ENCODE measurements around the gene ARL8B.

ARL8B gene

GRCh38 chr3:5205165-5205941, 83.3 kb downstream of the ARL8B start:
- peak in 1 of 2 donors; percentile 29 for DNase-seq (ENCODE audit: low read depth in 2 of 2)
- no peak overlapping the region for H3K4me3 ChIP-seq (replicated peaks in 1 of 2; ENCODE audit: low read depth in 2 of 2, low read length in 2 of 2)
- no peak for TF ChIP-seq CTCF (IDR thresholded peaks at IDR 0.05; ENCODE audit: low read depth, low read length)

- H3K4me3 ChIP-seq (replicated peaks in 1 of 2; ENCODE audit: low read depth in 2 of 2, low read length in 2 of 2), result no peak overlapping the region
- TF ChIP-seq CTCF (IDR thresholded peaks at IDR 0.05; ENCODE audit: low read depth, low read length), result no peak
- no peak for DNase-seq (ENCODE audit: low read depth in 2 of 2)
Measured at GRCh38 chr3:5210926-5211325, 88.8 kb downstream of the ARL8B start.

- no peak for TF ChIP-seq CTCF (IDR thresholded peaks at IDR 0.05; ENCODE audit: low read depth, low read length)
- no peak overlapping the region for H3K4me3 ChIP-seq (replicated peaks in 1 of 2; ENCODE audit: low read depth in 2 of 2, low read length in 2 of 2)
- DNase-seq (ENCODE audit: low read depth in 2 of 2), result no peak
Measured at GRCh38 chr3:5212628-5213573, 90.8 kb downstream of the ARL8B start.

- no peak for DNase-seq (ENCODE audit: low read depth in 2 of 2)
- H3K4me3 ChIP-seq (replicated peaks in 1 of 2; ENCODE audit: low read depth in 2 of 2, low read length in 2 of 2), result no peak overlapping the region
- no peak for TF ChIP-seq CTCF (IDR thresholded peaks at IDR 0.05; ENCODE audit: low read depth, low read length)
Measured at GRCh38 chr3:5213574-5213966, 91.5 kb downstream of the ARL8B start.

- DNase-seq (ENCODE audit: low read depth in 2 of 2), result no peak
- no peak for TF ChIP-seq CTCF (IDR thresholded peaks at IDR 0.05; ENCODE audit: low read depth, low read length)
- no peak overlapping the region for H3K4me3 ChIP-seq (replicated peaks in 1 of 2; ENCODE audit: low read depth in 2 of 2, low read length in 2 of 2)
Measured at GRCh38 chr3:5214352-5214751, 92.3 kb downstream of the ARL8B start.

GRCh38 chr3:5217824-5218595, 95.9 kb downstream of the ARL8B start:
- H3K4me3 ChIP-seq (replicated peaks in 1 of 2; ENCODE audit: low read depth in 2 of 2, low read length in 2 of 2), result no peak overlapping the region
- DNase-seq (ENCODE audit: low read depth in 2 of 2), result peak in 1 of 2 donors; percentile 77
- no peak for TF ChIP-seq CTCF (IDR thresholded peaks at IDR 0.05; ENCODE audit: low read depth, low read length)

Data from cardiac fibroblast (primary cell).